Loucy (cell line): ENCODE results near the gene SKI.
"Not testable (repeated sequence)": the region's sequence is repeated elsewhere in the genome, so short reads cannot be mapped to it uniquely, and the experiment has no call there.

Source experiments
- H2AFZ ChIP-seq: fragments of 200-600 bp; sonication (generic); 2 replicates; pipeline ENCODE4 v1.6.0; 2016; ENCODE audit warnings: antibody characterized with exemption, mild to moderate bottlenecking, low read length, moderate library complexity
- H3F3A ChIP-seq: fragments of 200-600 bp; 2 replicates; pipeline ENCODE4 v1.6.0; 2016; ENCODE audit warnings: antibody characterized with exemption, low read depth, mild to moderate bottlenecking
- H3K27me3 ChIP-seq: fragments of 200-600 bp; sonication (generic); 2 replicates; pipeline ENCODE4 v1.6.1; 2014; ENCODE audit warnings: low read length, mild to moderate bottlenecking; ENCODE audit not compliant: insufficient read depth, poor library complexity, severe bottlenecking
- H3K36me3 ChIP-seq: fragments of 200-600 bp; sonication (generic); 2 replicates; pipeline ENCODE4 v1.6.1; 2016; ENCODE audit warnings: low read length; ENCODE audit not compliant: insufficient read depth
- H3K4me1 ChIP-seq: fragments of 200-600 bp; sonication (generic); 2 replicates; pipeline ENCODE4 v1.5.1; 2014; ENCODE audit warnings: low read length, mild to moderate bottlenecking; ENCODE audit not compliant: insufficient read depth, poor library complexity, severe bottlenecking
- H3K4me2 ChIP-seq: fragments of 200-600 bp; sonication (generic); 2 replicates; pipeline ENCODE4 v1.6.0; 2014; ENCODE audit warnings: antibody characterized with exemption, low read length, low read depth, mild to moderate bottlenecking; ENCODE audit not compliant: poor library complexity, severe bottlenecking
- H3K4me3 ChIP-seq: fragments of 200-600 bp; sonication (generic); 2 replicates; pipeline ENCODE4 v1.5.1; 2014; ENCODE audit warnings: low read length, mild to moderate bottlenecking, mixed read lengths; ENCODE audit not compliant: poor library complexity, severe bottlenecking
- H3K79me2 ChIP-seq: fragments of 200-600 bp; sonication (generic); 2 replicates; pipeline ENCODE4 v1.6.1; 2014; ENCODE audit warnings: low read length; ENCODE audit not compliant: insufficient read depth
- H3K9ac ChIP-seq: fragments of 200-600 bp; sonication (generic); 2 replicates; pipeline ENCODE4 v1.6.0; 2014; ENCODE audit warnings: mild to moderate bottlenecking, low read depth, low read length, moderate library complexity; ENCODE audit not compliant: poor library complexity, severe bottlenecking
- H3K9me2 ChIP-seq: fragments of 200-600 bp; sonication (generic); replicated peaks from 2 replicates; pipeline ENCODE4 v1.6.1; 2016; ENCODE audit warnings: low read depth, low read length, mixed read lengths
- H3K9me3 ChIP-seq: fragments of 200-600 bp; sonication (generic); 2 replicates; pipeline ENCODE4 v1.6.1; 2014; ENCODE audit warnings: mild to moderate bottlenecking, antibody characterized with exemption, low read length, low read depth; ENCODE audit not compliant: insufficient read depth
- H4K20me1 ChIP-seq: fragments of 200-600 bp; sonication (generic); 2 replicates; pipeline ENCODE4 v1.6.0; 2014; ENCODE audit warnings: antibody characterized with exemption, low read length, mild to moderate bottlenecking; ENCODE audit not compliant: insufficient read depth, poor library complexity, severe bottlenecking
- EZH2phosphoT487 ChIP-seq: fragments of 200-600 bp; IDR thresholded peaks from 2 replicates; pipeline ENCODE4 v1.6.1; 2018; ENCODE audit warnings: antibody characterized with exemption, mild to moderate bottlenecking, moderate library complexity, borderline replicate concordance
- TF ChIP-seq, protein P1 (sequence below): fragments of 200-600 bp; sonication (generic); conservative IDR thresholded peaks from 2 replicates; pipeline ENCODE4 v1.5.1; 2014; ENCODE audit warnings: mild to moderate bottlenecking, antibody characterized with exemption, low read length

The SKI gene

DNA sequence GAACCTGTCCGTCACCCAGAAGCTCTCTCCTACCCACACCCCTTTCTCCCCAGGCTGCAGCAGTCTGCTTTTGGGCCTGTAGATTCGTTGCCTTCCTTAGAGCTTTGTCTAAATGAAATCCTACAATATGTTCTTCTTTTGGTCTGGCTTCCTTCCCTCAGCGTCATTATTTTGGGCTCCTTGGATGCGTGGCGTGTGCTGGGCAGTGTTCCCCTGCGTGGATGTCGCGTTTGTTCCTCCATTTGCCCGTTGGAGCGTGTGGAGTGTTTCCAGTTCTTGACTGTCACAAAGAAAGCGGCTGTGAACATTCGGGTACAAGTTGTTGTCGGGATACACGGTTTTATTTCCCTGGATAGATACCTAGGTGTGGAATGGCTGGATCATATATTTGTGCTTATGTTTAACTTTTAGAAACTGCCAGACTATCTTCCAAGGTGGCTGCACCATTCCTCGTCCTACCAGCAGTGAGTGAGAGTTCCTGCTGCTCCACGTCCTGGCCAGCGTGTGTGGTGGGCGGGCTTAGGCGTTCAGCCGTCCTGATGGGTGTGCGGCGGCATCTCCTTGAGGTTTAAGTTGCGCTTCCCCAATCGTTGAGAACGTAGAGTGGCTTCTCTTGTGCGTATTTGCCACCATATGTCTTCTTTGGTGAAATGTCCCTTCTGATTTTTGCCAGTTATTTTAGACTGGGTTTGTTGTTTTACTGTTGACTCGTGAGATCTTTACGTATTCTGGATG, 31.7 kb downstream of the SKI start:
- no peaks in the 10 kb centered on the region for H3K9me2 ChIP-seq
- no peak overlapping the region for H3K4me2 ChIP-seq
- peaks cover 16% of the 10 kb centered on the region for H3K4me1 ChIP-seq
- TF ChIP-seq, protein P1, sequence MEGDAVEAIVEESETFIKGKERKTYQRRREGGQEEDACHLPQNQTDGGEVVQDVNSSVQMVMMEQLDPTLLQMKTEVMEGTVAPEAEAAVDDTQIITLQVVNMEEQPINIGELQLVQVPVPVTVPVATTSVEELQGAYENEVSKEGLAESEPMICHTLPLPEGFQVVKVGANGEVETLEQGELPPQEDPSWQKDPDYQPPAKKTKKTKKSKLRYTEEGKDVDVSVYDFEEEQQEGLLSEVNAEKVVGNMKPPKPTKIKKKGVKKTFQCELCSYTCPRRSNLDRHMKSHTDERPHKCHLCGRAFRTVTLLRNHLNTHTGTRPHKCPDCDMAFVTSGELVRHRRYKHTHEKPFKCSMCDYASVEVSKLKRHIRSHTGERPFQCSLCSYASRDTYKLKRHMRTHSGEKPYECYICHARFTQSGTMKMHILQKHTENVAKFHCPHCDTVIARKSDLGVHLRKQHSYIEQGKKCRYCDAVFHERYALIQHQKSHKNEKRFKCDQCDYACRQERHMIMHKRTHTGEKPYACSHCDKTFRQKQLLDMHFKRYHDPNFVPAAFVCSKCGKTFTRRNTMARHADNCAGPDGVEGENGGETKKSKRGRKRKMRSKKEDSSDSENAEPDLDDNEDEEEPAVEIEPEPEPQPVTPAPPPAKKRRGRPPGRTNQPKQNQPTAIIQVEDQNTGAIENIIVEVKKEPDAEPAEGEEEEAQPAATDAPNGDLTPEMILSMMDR: no peak
- TF ChIP-seq EZH2phosphoT487: no peak
- H2AFZ ChIP-seq: no peak overlapping the region
- H3K9ac ChIP-seq: no peak overlapping the region
- no peak overlapping the region for H3K4me3 ChIP-seq
- no peaks in the 10 kb centered on the region for H3K9me3 ChIP-seq
- peaks cover 62% of the 10 kb centered on the region for H3K79me2 ChIP-seq
- H3K27me3 ChIP-seq: no peaks in the 10 kb centered on the region
- peaks cover 3% of the 10 kb centered on the region for H4K20me1 ChIP-seq
- peaks cover 26% of the 10 kb centered on the region for H3F3A ChIP-seq
- no peaks in the 10 kb centered on the region for H3K36me3 ChIP-seq

DNA sequence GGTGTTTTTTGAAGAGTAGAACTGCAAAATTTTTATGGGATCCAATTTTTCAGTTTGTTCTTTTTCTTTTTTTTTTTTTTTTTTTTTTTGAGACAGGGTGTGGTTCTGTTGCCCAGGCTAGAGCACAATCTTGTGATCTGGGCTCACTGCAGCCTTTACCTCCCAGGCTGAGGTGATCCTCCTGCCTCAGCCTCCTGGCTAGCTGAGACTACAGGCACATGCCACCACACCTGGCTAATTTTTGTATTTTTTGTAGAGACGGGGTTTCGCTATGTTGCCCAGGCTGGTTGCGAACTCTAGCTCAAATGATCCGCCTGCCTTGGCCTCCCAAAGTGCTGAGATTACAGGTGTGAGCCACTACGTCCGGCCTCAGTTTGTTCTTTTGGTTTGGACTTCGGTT, 32.4 kb downstream of the SKI start:
- H3K4me2 ChIP-seq, H3K4me3 ChIP-seq, H3K36me3 ChIP-seq, H2AFZ ChIP-seq, H3K9me3 ChIP-seq, H3K9me2 ChIP-seq, H4K20me1 ChIP-seq, H3K9ac ChIP-seq, H3K27me3 ChIP-seq: not testable (repeated sequence)
- peaks cover 62% of the 10 kb centered on the region for H3K79me2 ChIP-seq
- peaks cover 10% of the 10 kb centered on the region for H3K4me1 ChIP-seq
- H3F3A ChIP-seq: peaks cover 19% of the 10 kb centered on the region

DNA sequence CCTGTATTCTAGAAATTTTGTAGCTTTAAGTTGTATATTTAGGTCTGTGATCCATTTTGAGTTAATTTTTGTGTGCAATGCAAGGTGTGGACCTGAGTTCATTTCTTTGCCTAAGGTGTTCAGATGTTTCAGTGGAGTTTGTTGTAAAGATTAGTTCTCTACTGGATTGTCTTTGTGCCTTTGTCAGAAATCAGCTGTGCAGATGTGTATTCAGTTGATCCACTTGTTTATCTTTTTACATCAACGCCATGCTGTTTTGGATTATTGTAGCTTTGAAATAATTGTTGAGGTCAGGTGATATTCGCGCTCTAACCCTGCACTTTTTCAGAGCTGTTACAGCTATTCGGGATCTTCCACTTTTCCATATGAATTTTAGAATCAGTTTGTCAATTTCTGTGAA, 32.8 kb downstream of the SKI start:
- H3K79me2 ChIP-seq: peaks cover 66% of the 10 kb centered on the region
- no peaks in the 10 kb centered on the region for H3K9me3 ChIP-seq
- no peak overlapping the region for H3K4me2 ChIP-seq
- H3F3A ChIP-seq: peaks cover 15% of the 10 kb centered on the region
- no peak overlapping the region for H2AFZ ChIP-seq
- H4K20me1 ChIP-seq: peaks cover 3% of the 10 kb centered on the region
- no peak overlapping the region for H3K9ac ChIP-seq
- H3K4me1 ChIP-seq: peaks cover 6% of the 10 kb centered on the region
- TF ChIP-seq, protein P1: no peak
- no peak for TF ChIP-seq EZH2phosphoT487
- H3K4me3 ChIP-seq: no peak overlapping the region
- H3K9me2 ChIP-seq: no peaks in the 10 kb centered on the region
- no peaks in the 10 kb centered on the region for H3K27me3 ChIP-seq
- H3K36me3 ChIP-seq: no peaks in the 10 kb centered on the region

DNA sequence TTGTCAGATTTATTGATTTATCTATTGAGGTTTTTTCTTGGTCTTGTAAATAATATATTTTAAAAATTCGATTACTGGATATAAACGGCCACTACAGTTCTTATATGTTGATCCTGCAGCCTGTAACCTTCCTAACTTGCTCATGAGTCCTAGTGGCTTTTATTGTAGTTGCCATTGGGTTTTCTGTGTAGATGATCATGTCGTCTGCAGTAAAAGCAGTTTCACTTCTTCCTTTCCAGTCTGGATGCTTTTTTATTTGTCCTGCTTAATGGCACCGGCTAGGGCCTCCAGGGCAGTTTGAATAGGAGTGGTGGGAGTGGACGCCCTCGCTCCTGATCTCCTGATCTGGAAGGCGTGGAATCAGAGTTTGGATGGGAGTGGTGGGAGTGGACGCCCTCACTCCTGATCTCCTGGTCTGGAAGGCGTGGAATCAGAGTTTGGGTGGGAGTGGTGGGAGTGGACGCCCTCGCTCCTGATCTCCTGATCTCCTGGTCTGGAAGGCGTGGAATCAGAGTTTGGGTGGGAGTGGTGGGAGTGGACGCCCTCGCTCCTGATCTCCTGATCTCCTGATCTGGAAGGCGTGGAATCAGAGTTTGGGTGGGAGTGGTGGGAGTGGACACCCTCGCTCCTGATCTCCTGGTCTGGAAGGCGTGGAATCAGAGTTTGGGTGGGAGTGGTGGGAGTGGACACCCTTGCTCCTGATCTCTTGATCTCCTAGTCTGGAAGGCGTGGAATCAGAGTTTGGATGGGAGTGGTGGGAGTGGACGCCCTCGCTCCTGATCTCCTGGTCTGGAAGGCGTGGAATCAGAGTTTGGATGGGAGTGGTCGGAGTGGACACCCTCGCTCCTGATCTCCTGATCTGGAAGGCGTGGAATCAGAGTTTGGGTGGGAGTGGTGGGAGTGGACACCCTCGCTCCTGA, 33.6 kb downstream of the SKI start:
- H2AFZ ChIP-seq: not testable (repeated sequence)

More for the DNA sequence above, 33.6 kb downstream of the SKI start:
- not testable (repeated sequence) for H3K27me3 ChIP-seq, H4K20me1 ChIP-seq, H3F3A ChIP-seq, H3K36me3 ChIP-seq, H3K4me3 ChIP-seq, H3K9me2 ChIP-seq, H3K4me1 ChIP-seq, H3K9ac ChIP-seq, H3K4me2 ChIP-seq, H3K9me3 ChIP-seq
- H3K79me2 ChIP-seq: peaks cover 74% of the 10 kb centered on the region
